Measurements from ENCODE around the gene VPS26C. TPM values are rescaled to one million over a fixed set of nuclear protein-coding genes. Genes with fewer than 3 reads are reported as not detected.

VPS26C gene
- total and polyA plus RNA-seq, 2 of the 8 experiments (the other 6 are each of a cell fraction or from before 2014, with no cell fraction given), result 43.5 to 71.6 TPM

DNA sequence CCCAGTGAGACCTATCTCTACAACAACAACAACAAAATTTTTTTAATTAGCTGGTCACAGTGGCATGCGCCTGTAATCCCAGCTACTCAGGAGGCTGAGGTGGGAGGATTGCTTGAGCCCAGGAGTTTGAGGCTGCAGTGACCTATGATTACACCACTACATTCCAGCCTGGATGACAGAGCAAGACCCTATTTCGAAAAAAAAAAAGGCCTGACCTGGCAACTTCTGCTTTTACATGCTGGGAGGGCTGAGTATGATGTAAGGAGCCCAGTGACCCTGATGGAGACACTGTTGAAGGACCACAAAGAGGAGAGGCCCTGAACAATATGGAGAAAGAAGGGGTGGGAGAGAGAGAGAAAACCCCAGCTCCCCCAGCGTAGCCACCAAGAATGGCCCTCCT, 9.2 kb upstream of the VPS26C start (continued):
- no peak for TF ChIP-seq KDM5A (IDR thresholded peaks at IDR 0.05; ENCODE audit: low read length)
- no peak for TF ChIP-seq KDM4A (IDR thresholded peaks at IDR 0.05; ENCODE audit: low read depth, low read length, severe bottlenecking)
- TF ChIP-seq BCL11A (IDR thresholded peaks at IDR 0.05; ENCODE audit: low read depth in 2 of 2, low read length in 2 of 2), result no peak
- TF ChIP-seq PHF8 (conservative IDR thresholded peaks at IDR 0.05; ENCODE audit: low read depth, low read length), result no peak
- TF ChIP-seq JUN (IDR thresholded peaks at IDR 0.05; ENCODE audit: low read depth, low read length), result no peak
- TF ChIP-seq CEBPB (IDR thresholded peaks at IDR 0.05; ENCODE audit: low read depth, low read length), result no peak
- TF ChIP-seq EZH2 (IDR thresholded peaks at IDR 0.05; ENCODE audit: low read depth, low read length, severe bottlenecking), result no peak
- TF ChIP-seq, protein P1, sequence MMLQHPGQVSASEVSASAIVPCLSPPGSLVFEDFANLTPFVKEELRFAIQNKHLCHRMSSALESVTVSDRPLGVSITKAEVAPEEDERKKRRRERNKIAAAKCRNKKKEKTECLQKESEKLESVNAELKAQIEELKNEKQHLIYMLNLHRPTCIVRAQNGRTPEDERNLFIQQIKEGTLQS (IDR thresholded peaks at IDR 0.05; ENCODE audit: insufficient read depth, low read depth, low read length), result no peak
- no peak for TF ChIP-seq ASH2L (IDR thresholded peaks at IDR 0.05; ENCODE audit: low read length)
